ENCODE measurements around the gene NGEF.

Gene NGEF

GRCh38 chr2:232929303-232930058 lies 83.6 kb downstream of the NGEF start:
- Mint-ChIP-seq H3K4me3 (peak overlapping the region; percentile 71 to 85 (median 81)), H3K27ac (peak overlapping the region in 1 of 3 experiments; percentile 49), H3K9me3 (peaks cover 7% of the 10 kb centered on the region), H3K36me3 (ENCODE audit: low read depth) (no peaks in the 10 kb centered on the region), H3K27me3 (ENCODE audit: low read depth) (peaks cover 80% of the 10 kb centered on the region), H3K4me1 (peaks cover 25% of the 10 kb centered on the region)
- TF ChIP-seq, protein P1, sequence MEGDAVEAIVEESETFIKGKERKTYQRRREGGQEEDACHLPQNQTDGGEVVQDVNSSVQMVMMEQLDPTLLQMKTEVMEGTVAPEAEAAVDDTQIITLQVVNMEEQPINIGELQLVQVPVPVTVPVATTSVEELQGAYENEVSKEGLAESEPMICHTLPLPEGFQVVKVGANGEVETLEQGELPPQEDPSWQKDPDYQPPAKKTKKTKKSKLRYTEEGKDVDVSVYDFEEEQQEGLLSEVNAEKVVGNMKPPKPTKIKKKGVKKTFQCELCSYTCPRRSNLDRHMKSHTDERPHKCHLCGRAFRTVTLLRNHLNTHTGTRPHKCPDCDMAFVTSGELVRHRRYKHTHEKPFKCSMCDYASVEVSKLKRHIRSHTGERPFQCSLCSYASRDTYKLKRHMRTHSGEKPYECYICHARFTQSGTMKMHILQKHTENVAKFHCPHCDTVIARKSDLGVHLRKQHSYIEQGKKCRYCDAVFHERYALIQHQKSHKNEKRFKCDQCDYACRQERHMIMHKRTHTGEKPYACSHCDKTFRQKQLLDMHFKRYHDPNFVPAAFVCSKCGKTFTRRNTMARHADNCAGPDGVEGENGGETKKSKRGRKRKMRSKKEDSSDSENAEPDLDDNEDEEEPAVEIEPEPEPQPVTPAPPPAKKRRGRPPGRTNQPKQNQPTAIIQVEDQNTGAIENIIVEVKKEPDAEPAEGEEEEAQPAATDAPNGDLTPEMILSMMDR (IDR thresholded peaks at IDR 0.05; ENCODE audit: unreplicated experiment in 3 of 3), result no peak

- Mint-ChIP-seq H3K27ac (peak overlapping the region in 1 of 3 experiments; percentile 49), H3K27me3 (ENCODE audit: low read depth) (peaks cover 83% of the 10 kb centered on the region), H3K9me3 (peaks cover 7% of the 10 kb centered on the region), H3K4me1 (peaks cover 25% of the 10 kb centered on the region), H3K4me3 (peak overlapping the region; percentile 76 to 85 (median 81)), H3K36me3 (ENCODE audit: low read depth) (no peaks in the 10 kb centered on the region)
- TF ChIP-seq, protein P1 (IDR thresholded peaks at IDR 0.05; ENCODE audit: unreplicated experiment in 3 of 3), result no peak
Measured at GRCh38 chr2:232928551-232929302, 84.3 kb downstream of the NGEF start.

DNA sequence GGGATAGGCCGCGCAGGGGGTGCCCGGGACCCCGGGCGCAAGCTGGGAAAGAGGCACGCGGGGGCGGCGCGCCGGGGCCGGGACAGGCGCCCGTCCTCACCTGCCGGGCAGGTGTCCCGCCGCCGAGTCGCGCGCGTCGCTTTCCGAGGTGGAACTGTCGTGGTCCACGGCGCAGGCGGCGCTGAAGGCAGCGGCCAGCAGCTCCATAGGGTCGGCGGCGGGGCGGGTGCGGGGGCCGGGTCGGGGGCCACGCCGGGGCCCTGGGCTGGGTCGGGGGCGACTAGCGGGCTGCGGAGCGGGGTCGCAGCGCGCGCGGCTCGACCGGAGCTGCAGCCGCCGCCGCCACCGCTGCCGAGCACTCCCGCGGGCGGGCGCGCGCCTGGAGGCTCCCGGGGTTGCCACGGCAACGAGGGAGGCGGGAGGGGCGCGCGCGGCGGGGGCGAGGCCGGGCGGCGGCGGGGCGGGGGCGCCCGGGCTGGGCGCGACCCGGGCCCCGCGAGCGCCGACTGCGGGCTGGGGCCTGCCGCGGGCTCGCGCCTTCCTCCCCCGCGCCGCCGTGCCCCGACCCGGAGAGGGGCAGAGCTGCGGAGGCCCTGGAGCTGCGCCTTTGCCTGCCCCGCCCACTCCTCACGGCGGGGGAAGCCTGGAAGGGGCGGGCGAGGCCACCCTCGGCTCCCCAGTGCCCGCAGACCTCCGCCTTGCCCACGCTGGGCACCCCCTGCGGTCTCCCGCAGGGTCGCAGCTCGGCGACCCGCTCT lies 85.1 kb downstream of the NGEF start:
- Mint-ChIP-seq H3K27ac (no peak overlapping the region), H3K4me3 (peak overlapping the region in 2 of 3 experiments; percentile 76 to 81), H3K27me3 (ENCODE audit: low read depth) (peaks cover 84% of the 10 kb centered on the region), H3K4me1 (peaks cover 25% of the 10 kb centered on the region), H3K36me3 (ENCODE audit: low read depth) (no peaks in the 10 kb centered on the region), H3K9me3 (peaks cover 7% of the 10 kb centered on the region)
- TF ChIP-seq, protein P1 (IDR thresholded peaks at IDR 0.05; ENCODE audit: unreplicated experiment in 3 of 3), result no peak

DNA sequence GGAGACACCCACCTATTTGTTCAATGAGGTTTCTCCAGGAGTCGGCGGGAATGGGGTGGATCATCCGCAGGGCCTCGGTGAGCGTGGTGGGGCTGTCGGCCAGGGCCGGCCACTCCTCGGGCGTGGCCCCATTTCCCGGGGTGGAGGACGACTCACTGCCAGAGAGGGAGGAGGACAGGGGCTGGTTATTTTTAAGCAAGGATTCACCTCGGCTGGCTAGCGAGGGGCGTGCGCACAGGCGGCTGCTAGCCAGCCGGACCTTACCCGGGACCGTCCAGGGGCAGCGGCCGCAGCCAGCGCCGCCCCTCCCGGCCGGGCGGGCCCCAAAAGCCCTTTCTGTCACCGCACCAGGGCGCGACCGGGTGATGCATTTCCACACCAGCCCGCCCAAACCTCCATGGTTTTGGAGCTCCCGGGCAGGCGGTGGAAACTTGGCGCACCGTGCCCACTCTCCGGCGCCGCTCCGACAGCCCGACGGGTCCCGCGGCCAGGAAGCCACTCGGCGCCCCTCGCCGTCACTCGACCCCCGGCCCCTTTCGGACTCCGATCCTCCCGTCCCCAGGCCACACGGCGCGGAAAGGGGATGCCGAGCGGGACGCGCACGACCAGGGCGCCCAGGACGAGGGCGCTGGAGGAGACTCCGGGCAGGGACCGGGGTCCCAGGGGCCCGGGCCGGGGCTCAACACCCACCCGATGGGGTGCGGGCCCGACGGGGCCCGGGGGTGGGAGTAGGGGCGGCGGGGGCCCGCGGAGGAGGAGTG lies 85.8 kb downstream of the NGEF start:
- H3K27ac Mint-ChIP-seq, result no peak overlapping the region
- H3K4me3 Mint-ChIP-seq, result peak overlapping the region; percentile 83 to 89 (median 86)
- peaks cover 25% of the 10 kb centered on the region for H3K4me1 Mint-ChIP-seq
- H3K27me3 Mint-ChIP-seq (ENCODE audit: low read depth), result peaks cover 86% of the 10 kb centered on the region
- TF ChIP-seq, protein P1 (IDR thresholded peaks at IDR 0.05; ENCODE audit: unreplicated experiment in 3 of 3), result no peak
- no peaks in the 10 kb centered on the region for H3K36me3 Mint-ChIP-seq (ENCODE audit: low read depth)
- peaks cover 7% of the 10 kb centered on the region for H3K9me3 Mint-ChIP-seq

DNA sequence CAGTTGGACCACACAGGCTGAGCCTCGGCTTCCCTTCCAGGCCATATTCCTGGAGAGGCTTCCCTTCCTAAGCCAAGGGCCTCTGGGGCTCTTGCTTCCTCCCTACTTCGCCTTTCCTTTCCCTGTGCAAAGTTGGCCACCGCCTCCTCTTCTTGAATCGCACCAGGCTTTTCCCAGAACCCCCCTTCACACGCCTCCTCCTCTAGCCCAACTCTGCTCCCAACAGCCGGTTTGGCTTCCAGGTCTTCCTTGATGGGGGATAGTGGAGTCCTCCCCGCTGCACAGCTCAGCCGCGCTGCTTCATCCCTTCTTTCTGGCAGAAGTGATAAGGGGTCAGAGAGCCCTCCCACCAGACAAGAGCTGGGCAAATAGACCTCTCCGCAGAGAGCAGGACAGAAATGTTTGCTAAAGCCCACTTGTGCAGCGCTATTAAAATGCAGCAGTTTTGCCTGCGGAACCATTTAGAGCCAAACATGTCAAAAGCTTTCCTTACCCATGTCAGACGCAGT lies 86.6 kb downstream of the NGEF start:
- TF ChIP-seq, protein P1 (IDR thresholded peaks at IDR 0.05; ENCODE audit: unreplicated experiment in 3 of 3), result no peak
- Mint-ChIP-seq H3K36me3 (ENCODE audit: low read depth) (no peaks in the 10 kb centered on the region), H3K4me1 (peaks cover 25% of the 10 kb centered on the region), H3K9me3 (peaks cover 7% of the 10 kb centered on the region), H3K4me3 (peak overlapping the region; percentile 83 to 89 (median 86)), H3K27ac (no peak overlapping the region), H3K27me3 (ENCODE audit: low read depth) (peaks cover 86% of the 10 kb centered on the region)

All from nephron (organoid).